DOHH2 (cell line): Measurements from ENCODE around the gene ZBTB16.

Experiments used
- H3F3A ChIP-seq: fragments of 200-600 bp; sonication (generic), shearing (Covaris generic); 2 replicates; pipeline ENCODE4 v1.6.0; 2016; ENCODE audit warnings: antibody characterized with exemption, mild to moderate bottlenecking; ENCODE audit not compliant: control insufficient read depth, insufficient read depth
- H3K27ac ChIP-seq: fragments of 200-600 bp; sonication (generic); 2 replicates; pipeline ENCODE4 v1.5.1; 2014; ENCODE audit warnings: low read depth, mild to moderate bottlenecking, low read length, moderate library complexity
- H3K27me3 ChIP-seq: fragments of 200-600 bp; sonication (generic); 2 replicates; pipeline ENCODE4 v1.6.1; 2014; ENCODE audit warnings: mild to moderate bottlenecking, low read length, mixed read lengths; ENCODE audit not compliant: control insufficient read depth
- H3K36me3 ChIP-seq: fragments of 200-600 bp; sonication (generic); 2 replicates; pipeline ENCODE4 v1.6.1; 2014; ENCODE audit warnings: mild to moderate bottlenecking, low read length, moderate library complexity, mixed read lengths; ENCODE audit not compliant: control insufficient read depth
- H3K4me1 ChIP-seq: fragments of 200-600 bp; sonication (generic); 2 replicates; pipeline ENCODE4 v1.6.1; 2014; ENCODE audit warnings: mild to moderate bottlenecking, low read length, mixed read lengths; ENCODE audit not compliant: control insufficient read depth
- H3K4me2 ChIP-seq: fragments of 200-600 bp; sonication (generic); 2 replicates; pipeline ENCODE4 v1.6.0; 2014; ENCODE audit warnings: mild to moderate bottlenecking, low read length, moderate library complexity
- H3K4me3 ChIP-seq: fragments of 200-600 bp; sonication (generic); 2 replicates; pipeline ENCODE4 v1.5.1; 2014; ENCODE audit warnings: mild to moderate bottlenecking, low read length, mixed read lengths
- H3K79me2 ChIP-seq: fragments of 200-600 bp; sonication (generic); 2 replicates; pipeline ENCODE4 v1.6.1; 2014; ENCODE audit warnings: mild to moderate bottlenecking, low read length, mixed read lengths; ENCODE audit not compliant: control insufficient read depth
- H3K9me2 ChIP-seq: fragments of 200-600 bp; sonication (generic); replicated peaks from 2 replicates; pipeline ENCODE4 v1.6.1; 2014; ENCODE audit warnings: mild to moderate bottlenecking, low read length, mixed read lengths; ENCODE audit not compliant: control insufficient read depth
- H3K9me3 ChIP-seq: fragments of 200-600 bp; sonication (generic); 2 replicates; pipeline ENCODE4 v1.6.1; 2014; ENCODE audit warnings: antibody characterized with exemption, low read length, mixed read lengths; ENCODE audit not compliant: control insufficient read depth, insufficient read depth
- H4K20me1 ChIP-seq: fragments of 200-600 bp; sonication (generic); 2 replicates; pipeline ENCODE4 v1.6.0; 2014; ENCODE audit warnings: low read depth, mild to moderate bottlenecking, antibody characterized with exemption, low read length, moderate library complexity; ENCODE audit not compliant: control insufficient read depth, insufficient read depth
- CTCF ChIP-seq: fragments of 200-600 bp; sonication (generic); IDR thresholded peaks from one replicate; pipeline ENCODE4 v1.5.1; 2014; ENCODE audit warnings: antibody characterized with exemption, mild to moderate bottlenecking, low read depth, low read length; ENCODE audit not compliant: poor library complexity, severe bottlenecking
- EZH2phosphoT487 ChIP-seq: fragments of 200-600 bp; sonication (generic); IDR thresholded peaks from 2 replicates; pipeline ENCODE4 v1.6.1; 2017; ENCODE audit warnings: borderline replicate concordance, mild to moderate bottlenecking, antibody characterized with exemption, low read length, moderate library complexity, mixed read lengths

Gene ZBTB16

GRCh38 chr11:114073828-114074381, 14.4 kb downstream of the ZBTB16 start:
- no peaks in the 10 kb centered on the region for H3K9me2 ChIP-seq
- H3K4me1 ChIP-seq = peaks cover 14% of the 10 kb centered on the region
- 0 out of 2 replicates have a peak, but pooled peaks cover 3% of the 10 kb centered on the region for H4K20me1 ChIP-seq
- H3K79me2 ChIP-seq = no peaks in the 10 kb centered on the region
- no peak overlapping the region for H3K27ac ChIP-seq
- H3F3A ChIP-seq = no peaks in the 10 kb centered on the region
- H3K36me3 ChIP-seq = no peaks in the 10 kb centered on the region
- H3K9me3 ChIP-seq = no peaks in the 10 kb centered on the region
- no peak for TF ChIP-seq EZH2phosphoT487
- TF ChIP-seq CTCF = no peak
- peaks cover 19% of the 10 kb centered on the region for H3K27me3 ChIP-seq
- H3K4me3 ChIP-seq = no peak overlapping the region
- no peak overlapping the region for H3K4me2 ChIP-seq

- TF ChIP-seq EZH2phosphoT487 = no peak
- no peak for TF ChIP-seq CTCF
- no peaks in the 10 kb centered on the region for H3K9me2 ChIP-seq
- H3K4me1 ChIP-seq = peaks cover 14% of the 10 kb centered on the region
- no peak overlapping the region for H3K4me2 ChIP-seq
- H3K27ac ChIP-seq = no peak overlapping the region
- H3K27me3 ChIP-seq = peaks cover 27% of the 10 kb centered on the region
- no peaks in the 10 kb centered on the region for H3K36me3 ChIP-seq
- no peaks in the 10 kb centered on the region for H3F3A ChIP-seq
- no peak overlapping the region for H3K4me3 ChIP-seq
- H4K20me1 ChIP-seq = 0 out of 2 replicates have a peak, but pooled peaks cover 3% of the 10 kb centered on the region
- H3K9me3 ChIP-seq = no peaks in the 10 kb centered on the region
- no peaks in the 10 kb centered on the region for H3K79me2 ChIP-seq
Observed at GRCh38 chr11:114074546-114075343, 15.2 kb downstream of the ZBTB16 start.

GRCh38 chr11:114075344-114075610, 15.8 kb downstream of the ZBTB16 start:
- Histone ChIP-seq H3K9me2 (no peaks in the 10 kb centered on the region), H3K27ac (no peak overlapping the region), H3K4me2 (no peak overlapping the region), H3K79me2 (no peaks in the 10 kb centered on the region), H3K4me1 (peaks cover 17% of the 10 kb centered on the region), H4K20me1 (0 out of 2 replicates have a peak, but pooled peaks cover 3% of the 10 kb centered on the region), H3K9me3 (no peaks in the 10 kb centered on the region), H3K4me3 (no peak overlapping the region), H3K27me3 (peaks cover 31% of the 10 kb centered on the region), H3F3A (no peaks in the 10 kb centered on the region), H3K36me3 (no peaks in the 10 kb centered on the region)
- no peak for TF ChIP-seq CTCF
- TF ChIP-seq EZH2phosphoT487 = no peak
